ENCODE measurements around the gene TSBP1. TPM values are rescaled to one million over a fixed set of nuclear protein-coding genes. Genes with fewer than 3 reads are reported as not detected.
"Not testable (repeated sequence)": the region's sequence is repeated elsewhere in the genome, so short reads cannot be mapped to it uniquely, and the experiment has no call there.

The TSBP1 gene
- polyA plus RNA-seq, 4 donors = 0.05 TPM; not detected in 3

DNA sequence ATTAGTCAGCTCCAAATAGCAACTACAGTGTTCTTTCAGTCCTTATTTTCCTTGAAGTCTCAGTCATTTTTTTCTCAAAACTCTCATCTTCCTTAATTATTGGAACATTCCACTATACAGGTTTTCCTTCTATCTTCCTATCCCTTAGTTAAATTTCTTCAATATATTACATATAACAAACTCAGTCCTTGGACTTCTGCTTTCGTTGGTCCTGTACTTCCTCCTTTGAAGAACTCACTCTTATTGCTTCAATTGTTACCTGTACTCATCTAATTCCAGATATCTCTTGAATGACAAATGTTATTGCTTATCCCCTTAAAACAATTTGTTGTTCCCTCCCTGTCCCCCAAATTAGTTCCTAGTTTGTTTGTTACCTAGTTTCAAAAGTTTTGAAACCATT is 80.2 kb downstream of the TSBP1 start:
- DNase-seq (ENCODE audit: low read depth in 4 of 4, low spot score in 3 of 4) = no peak

DNA sequence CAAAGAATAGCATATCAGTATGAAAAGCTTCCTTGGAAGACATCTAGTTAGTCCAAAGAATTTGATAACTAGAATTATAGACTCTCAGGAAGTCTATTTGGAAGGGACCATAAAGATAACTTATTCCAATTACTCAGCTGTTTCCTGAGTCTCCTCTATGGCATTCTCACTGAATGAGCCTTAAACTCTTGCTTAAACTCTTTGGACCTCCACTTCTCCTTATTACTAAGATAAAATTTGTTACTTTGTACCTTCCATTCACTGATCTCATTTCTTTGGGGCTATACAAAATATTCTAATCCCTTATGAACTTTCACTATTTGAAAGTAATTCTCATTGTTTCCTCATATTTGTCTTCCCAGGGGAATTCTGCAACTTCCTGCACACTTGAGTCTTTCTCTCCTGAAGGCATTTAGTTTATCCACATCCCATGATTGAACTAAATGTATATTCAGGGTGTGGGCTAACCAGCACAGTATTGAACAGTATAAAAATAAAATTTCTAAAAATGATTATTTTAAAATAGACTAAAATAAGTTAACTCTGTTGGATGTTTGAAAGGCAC is 80.7 kb downstream of the TSBP1 start:
- DNase-seq (ENCODE audit: low read depth in 4 of 4, low spot score in 3 of 4) = no peak

DNA sequence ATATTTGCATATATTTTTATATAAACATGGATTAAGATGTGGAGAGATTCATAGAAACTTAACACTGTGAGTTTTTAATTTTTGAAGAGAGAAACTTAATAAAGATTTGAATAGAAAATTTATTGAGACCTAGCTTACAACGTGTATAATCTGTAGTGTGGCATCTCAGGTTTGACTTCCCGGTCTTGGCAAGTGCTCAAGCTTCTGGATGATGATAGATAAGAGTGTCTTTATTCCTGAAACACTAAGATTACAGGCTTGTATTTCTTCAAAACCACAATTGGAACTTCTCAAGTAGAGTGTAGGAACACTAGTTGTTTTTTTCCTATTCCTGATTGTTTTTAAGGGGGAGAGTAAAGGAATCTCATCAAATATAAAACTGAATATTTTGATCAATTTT is 83.3 kb downstream of the TSBP1 start:
- no peak for DNase-seq (ENCODE audit: low read depth in 4 of 4, low spot score in 3 of 4)

DNA sequence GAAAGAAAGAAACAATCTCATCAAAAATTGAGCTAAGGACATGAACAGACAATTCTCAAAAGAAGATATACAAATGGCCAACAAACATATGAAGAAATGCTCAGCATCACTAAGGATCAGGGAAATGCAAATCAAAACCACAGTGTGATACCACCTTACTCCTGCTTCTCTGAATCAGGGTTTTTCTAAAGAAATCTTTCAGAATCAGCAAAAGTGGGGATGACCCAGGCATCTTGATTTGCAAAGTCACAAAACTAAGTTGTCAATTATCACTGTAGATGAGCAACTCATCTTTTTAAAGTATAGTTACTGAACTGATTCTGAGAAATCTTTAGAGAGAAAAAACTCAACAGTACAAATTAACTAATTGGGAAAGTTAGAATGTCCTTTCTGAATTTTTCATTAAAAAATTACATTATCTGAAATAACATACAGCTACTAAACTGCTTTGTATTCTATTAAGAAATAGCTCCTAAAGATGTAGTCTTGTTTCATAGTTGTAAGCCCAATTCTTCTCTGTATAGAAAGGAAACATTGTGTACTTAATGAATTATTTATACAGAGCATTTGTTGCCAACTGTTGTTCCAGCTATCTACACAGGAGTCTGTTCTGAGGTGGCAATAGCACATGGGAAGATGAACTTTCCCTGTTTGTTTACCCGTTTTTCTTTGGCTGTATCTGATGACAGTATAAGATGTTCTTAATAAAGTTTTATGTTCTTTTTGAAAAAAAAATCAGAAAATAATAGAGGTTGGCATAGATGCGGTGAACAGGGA is 97.7 kb downstream of the TSBP1 start:
- DNase-seq (ENCODE audit: low read depth in 4 of 4, low spot score in 3 of 4) = not testable (repeated sequence)

DNA sequence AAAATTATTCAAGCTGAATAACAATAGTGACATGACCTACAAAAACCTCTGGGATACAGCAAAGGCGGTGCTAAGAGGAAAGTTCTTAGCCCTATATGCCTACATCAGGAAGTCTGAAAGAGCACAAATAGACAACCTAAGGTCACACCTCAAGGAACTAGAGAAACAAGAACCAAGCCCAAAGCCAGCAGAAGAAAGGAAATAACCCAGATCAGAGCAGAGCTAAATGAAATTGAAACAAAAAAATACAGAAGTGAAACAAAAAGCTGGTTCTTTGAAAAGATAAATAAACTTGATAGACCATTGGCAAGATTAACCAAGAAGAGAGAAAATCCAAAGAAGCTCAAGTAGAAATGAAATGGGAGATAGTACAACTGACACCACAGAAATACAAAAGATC is 100.3 kb downstream of the TSBP1 start:
- no peak for DNase-seq (ENCODE audit: low read depth in 4 of 4, low spot score in 3 of 4)

DNA sequence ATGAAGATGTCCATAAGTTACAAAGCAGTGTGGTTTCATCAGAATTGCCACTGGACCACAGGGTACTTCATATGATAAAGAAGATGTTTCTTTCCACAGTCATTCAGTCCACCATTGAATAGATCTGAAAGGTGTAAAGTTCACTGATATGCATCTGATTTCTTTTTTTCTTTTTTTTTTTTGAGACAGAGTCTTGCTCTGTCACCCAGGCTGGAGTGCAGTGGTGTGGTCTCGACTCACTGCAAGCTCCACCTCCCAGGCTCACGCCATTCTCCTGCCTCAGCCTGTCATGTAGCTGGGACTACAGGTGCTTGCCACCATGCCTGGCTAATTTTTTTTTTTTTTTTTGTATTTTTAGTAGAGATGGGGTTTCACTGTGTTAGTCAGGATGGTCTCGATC is 103.2 kb downstream of the TSBP1 start:
- not testable (repeated sequence) for DNase-seq (ENCODE audit: low read depth in 4 of 4, low spot score in 3 of 4)

DNA sequence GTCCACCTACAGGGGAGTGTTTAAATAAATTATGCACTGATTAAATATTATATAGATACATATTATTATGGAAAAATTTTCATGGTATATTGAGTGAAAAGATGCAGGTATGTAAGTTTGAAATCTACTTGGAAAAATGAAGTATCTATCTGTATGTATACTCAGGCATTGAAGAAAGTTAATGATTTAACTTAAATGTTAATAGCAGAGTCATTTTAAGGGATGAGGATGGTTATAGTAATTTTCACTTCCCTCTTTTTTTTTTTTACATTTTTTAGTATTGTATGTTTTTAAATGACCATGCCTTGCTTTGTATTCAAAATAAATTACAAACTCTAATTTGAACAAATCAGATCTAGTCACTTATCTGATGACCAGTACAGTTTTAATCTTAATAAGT is 104.7 kb downstream of the TSBP1 start:
- DNase-seq (ENCODE audit: low read depth in 4 of 4, low spot score in 3 of 4) = no peak

DNA sequence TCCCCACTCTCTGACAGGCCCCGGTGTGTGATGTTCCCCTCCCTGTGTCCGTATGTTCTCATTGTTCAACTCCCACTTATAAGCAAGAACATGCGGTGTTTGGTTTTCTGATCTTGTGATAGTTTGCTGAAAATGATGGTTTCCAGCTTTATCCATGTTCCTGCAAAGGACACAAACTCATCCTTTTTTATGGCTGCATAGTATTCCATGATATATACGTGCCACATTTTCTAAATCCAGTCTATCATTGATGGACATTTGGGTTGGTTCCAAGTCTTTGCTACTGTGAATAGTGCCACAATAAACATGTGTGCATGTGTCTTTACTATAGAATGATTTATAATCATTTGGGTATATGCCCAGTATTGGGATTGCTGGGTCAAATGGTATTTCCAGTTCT is 114.4 kb downstream of the TSBP1 start:
- DNase-seq (ENCODE audit: low read depth in 4 of 4, low spot score in 3 of 4) = not testable (repeated sequence)

DNA sequence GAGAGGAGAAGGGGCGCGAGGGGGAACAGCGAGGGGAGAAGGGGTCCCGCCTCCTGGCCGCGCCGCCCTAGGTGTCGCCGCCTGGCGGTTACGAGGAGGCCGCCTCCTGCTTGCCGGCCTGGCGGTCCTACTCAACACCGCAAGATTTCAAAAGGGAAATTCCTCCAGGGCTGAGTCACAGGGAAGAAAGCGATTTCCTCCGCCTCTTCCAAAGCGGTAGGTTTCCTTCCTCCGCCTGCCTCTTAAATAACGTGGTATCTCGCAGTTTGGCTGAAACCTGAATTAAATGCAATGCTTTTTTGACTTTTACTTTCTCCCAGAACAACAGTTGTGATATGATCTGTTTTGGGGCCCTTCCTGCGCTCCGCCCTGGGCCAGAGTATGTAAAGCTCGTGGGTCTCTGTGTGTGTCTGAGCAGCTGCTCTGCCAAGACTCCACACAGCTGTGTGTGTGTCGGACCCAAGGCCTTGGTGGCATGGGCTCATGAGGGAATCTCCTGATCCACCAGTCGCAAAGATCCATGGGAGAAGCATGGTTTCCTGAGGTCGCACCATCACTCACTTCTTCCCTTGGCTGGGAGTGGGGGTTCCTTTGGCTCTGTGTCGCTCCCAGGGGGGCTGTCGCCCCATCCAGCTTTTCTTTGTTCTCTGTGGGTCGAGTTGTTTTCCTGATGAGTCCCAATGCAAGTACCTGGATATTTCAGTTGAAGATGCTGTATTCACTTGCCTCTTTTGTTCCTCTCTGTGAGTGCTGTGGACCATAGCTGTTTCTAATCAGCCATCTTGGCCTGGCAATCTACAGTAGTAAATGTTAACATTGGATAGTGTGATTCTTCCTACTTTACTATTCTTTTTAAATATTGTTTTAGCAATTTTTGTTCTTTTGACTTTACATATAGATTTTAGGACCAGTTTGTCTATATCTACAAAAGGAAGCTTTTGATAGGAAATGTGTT is 116.2 kb downstream of the TSBP1 start:
- peak in 2 of 4 donors; percentile 53 to 74 for DNase-seq (ENCODE audit: low read depth in 4 of 4, low spot score in 3 of 4)

DNA sequence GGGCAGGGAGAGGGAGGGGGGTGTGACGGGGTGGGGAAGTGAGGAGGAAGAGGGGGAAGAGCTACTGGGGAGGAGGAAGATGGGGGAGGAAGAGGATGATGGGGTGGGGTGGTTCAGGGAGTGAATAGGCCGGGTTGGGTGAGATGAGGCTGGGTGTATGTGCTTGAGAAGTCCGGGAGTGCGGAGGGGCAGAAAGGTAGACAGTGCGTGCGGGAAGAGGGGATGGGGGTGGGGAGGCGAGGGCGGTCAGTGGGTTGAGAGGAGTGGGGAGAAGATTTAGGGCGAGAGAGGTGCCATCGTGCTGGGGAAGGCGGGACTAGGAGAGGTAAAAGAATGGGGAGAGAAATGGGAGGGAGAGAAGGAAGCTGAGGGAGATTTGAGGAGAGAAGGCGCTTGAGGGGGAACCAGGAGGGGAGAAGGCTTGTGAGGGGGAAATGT is 116.9 kb downstream of the TSBP1 start:
- DNase-seq (ENCODE audit: low read depth in 4 of 4, low spot score in 3 of 4) = peak in 1 of 4 donors; percentile 16

DNA sequence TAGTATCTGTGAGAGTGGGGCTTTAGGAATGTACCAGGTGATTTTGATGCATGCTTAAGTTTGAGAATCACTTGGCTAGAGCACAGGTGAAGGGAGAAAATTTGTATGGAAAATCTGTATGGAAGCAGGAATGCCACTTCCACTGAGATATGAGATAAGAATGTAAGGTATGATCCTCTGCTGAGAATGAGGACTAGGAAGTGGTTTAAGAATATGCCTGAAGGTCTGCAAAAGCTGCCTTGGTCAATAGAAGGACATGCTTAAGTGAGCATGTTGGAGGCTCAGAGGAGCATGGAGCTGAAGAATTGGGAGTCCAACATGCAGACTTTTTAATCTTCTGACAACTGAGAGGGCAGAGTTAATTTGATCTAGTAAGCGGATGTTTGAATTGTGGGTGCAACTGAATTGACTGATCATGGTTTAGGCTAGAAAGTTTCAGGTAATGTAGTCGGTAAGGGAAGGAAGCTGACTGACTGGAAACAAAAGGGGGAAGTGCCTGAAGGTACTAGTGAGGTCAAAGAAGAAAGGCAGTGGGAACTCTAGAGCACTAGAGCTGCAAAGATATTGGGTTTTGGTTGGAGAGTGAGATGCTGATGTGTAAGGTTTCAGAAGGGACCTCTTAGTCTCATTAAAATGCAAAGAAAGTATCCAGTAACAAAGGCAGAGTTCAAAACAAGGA is 119.2 kb downstream of the TSBP1 start:
- DNase-seq (ENCODE audit: low read depth in 4 of 4, low spot score in 3 of 4) = no peak

DNA sequence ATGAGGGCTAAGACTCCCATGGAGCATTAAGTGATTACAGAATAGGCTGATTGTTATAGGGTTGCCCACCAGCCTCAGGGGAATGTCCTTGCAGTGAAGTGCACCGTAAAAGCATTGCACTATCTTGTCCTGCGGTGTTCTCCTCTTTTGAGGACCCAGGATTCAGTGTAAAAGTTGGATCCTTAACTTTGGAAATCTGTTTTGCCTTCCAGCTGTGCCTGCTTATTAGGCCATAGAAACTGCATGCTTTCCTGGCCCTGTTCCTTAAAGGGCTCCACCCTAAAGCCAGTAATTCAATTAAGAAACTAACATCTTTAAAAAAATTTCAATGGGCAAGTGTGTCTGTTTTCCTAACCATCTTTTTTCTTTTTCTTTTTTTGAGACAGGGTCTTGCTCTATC is 122.4 kb downstream of the TSBP1 start:
- DNase-seq (ENCODE audit: low read depth in 4 of 4, low spot score in 3 of 4) = no peak

DNA sequence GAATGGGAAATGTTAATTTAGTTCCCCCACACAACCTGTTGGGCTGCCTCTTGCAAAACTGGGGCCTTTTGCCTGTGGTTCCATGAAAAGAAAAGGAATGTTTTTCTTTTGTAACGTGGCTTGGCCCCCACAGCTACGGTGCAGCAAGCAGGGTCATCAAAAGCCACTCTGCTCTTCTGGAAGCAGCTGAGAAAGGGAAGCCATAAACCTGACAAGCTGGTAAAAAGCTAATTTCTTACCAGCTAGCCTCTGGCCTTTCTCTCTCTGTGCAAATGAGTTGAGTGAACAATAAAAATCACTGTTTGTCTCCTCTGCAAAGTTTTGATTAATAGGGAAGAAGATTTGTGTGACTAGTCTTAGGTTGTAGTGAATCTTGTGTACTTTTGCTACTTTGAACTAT is 124.3 kb downstream of the TSBP1 start:
- DNase-seq (ENCODE audit: low read depth in 4 of 4, low spot score in 3 of 4) = no peak

DNA sequence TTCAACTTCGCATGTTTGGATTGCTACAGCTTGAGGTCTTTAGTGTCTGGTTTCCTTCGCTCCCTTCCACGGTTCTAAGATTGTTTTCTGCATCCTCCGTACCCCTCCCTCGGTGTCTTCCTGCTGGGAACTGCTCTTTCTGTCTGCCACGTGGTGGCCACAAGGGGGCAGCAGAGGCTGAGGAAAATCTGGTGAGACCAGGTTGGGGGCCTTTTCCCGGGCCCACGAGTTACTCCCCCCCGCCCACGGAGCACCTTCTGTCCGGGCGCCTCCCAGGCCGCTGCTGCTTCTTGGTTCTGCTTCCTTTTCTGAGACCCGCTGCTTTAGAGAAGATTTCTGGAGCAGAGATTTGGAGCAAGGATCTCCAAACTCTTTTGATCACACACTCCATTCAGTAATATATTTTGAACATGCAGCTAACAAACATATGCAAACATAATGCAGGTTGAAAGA is 126.7 kb downstream of the TSBP1 start:
- DNase-seq (ENCODE audit: low read depth in 4 of 4, low spot score in 3 of 4) = peak in 3 of 4 donors; percentile 69 to 79 (median 72)

DNA sequence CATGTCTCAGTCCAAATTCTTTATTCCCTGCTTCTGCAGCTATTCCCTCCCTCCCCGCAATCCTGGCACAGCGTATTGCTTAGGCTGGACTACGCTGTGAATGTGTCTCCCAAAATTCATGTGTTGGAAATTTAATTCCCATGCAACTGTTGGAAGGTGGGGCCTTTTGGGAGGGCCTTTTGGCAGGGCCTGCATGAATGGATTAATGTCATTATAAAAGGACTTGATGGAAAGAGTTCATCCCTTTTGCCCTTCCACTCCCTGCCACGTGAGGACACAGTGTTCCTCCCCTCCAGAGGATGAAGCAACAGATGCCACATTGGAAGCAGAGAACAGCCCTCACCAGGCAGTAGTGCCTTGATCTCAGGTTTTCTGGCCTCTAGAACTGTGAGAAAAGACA is 127.4 kb downstream of the TSBP1 start:
- DNase-seq (ENCODE audit: low read depth in 4 of 4, low spot score in 3 of 4) = no peak

Other genes with a start within 250 kb of the TSBP1 start
- gene ATF6B, start 243.7 kb downstream of the TSBP1 start, polyA plus RNA-seq (ENCODE audit: insufficient read length in 4 of 4) = 100 to 1,000 TPM in 3 of 4 donors, 10 to 100 TPM in 1; 98.3 to 104 (median 101) TPM
- gene FKBPL, start 241.6 kb downstream of the TSBP1 start, polyA plus RNA-seq (ENCODE audit: insufficient read length in 4 of 4) = 1 to 10 TPM; 6.4 to 7.9 (median 7.4) TPM
- 1 to 10 TPM; 2.6 to 4.0 (median 3.2) TPM for gene PRRT1, start 220.0 kb downstream of the TSBP1 start, polyA plus RNA-seq (ENCODE audit: insufficient read length in 4 of 4)
- 10 to 100 TPM; 33.8 to 39.2 (median 34.8) TPM for gene PPT2, start 217.8 kb downstream of the TSBP1 start, polyA plus RNA-seq (ENCODE audit: insufficient read length in 4 of 4)
- 10 to 100 TPM; 24.6 to 31.6 (median 27.0) TPM for gene EGFL8, start 207.3 kb downstream of the TSBP1 start, polyA plus RNA-seq (ENCODE audit: insufficient read length in 4 of 4)
- 100 to 1,000 TPM; 103 to 116 (median 108) TPM for gene AGPAT1, start 195.8 kb downstream of the TSBP1 start, polyA plus RNA-seq (ENCODE audit: insufficient read length in 4 of 4)
- 100 to 1,000 TPM; 104 to 122 (median 109) TPM for gene RNF5, start 193.5 kb downstream of the TSBP1 start, polyA plus RNA-seq (ENCODE audit: insufficient read length in 4 of 4)
- gene AGER, start 187.7 kb downstream of the TSBP1 start, polyA plus RNA-seq (ENCODE audit: insufficient read length in 4 of 4) = 10 to 100 TPM; 15.9 to 26.6 (median 19.7) TPM
- gene PBX2, start 181.7 kb downstream of the TSBP1 start, polyA plus RNA-seq (ENCODE audit: insufficient read length in 4 of 4) = 100 to 1,000 TPM; 171 to 198 (median 176) TPM
- gene GPSM3, start 179.3 kb downstream of the TSBP1 start, polyA plus RNA-seq (ENCODE audit: insufficient read length in 4 of 4) = 10 to 100 TPM in 3 of 4 donors, 1 to 10 TPM in 1; 9.9 to 12.9 (median 10.8) TPM
- gene NOTCH4, start 147.8 kb downstream of the TSBP1 start, polyA plus RNA-seq (ENCODE audit: insufficient read length in 4 of 4) = 10 to 100 TPM; 16.1 to 21.6 (median 19.2) TPM
- gene BTNL2, start 35.3 kb upstream of the TSBP1 start, polyA plus RNA-seq (ENCODE audit: insufficient read length in 4 of 4) = 1 to 10 TPM in 1 of 4 donors, under 1 TPM in 2, not detected in 1; 0.19 to 1.3 (median 0.52) TPM
- 10 to 100 TPM; 64.5 to 96.0 (median 91.9) TPM for gene HLA-DRA, start 68.0 kb upstream of the TSBP1 start, polyA plus RNA-seq (ENCODE audit: insufficient read length in 4 of 4)
- gene HLA-DRB5, start 158.4 kb upstream of the TSBP1 start, polyA plus RNA-seq (ENCODE audit: insufficient read length in 4 of 4) = 10 to 100 TPM in 3 of 4 donors, 1 to 10 TPM in 1; 9.5 to 51.0 (median 12.5) TPM
- gene HLA-DRB1, start 217.9 kb upstream of the TSBP1 start, polyA plus RNA-seq (ENCODE audit: insufficient read length in 4 of 4) = 10 to 100 TPM; 31.7 to 64.3 (median 48.3) TPM

All from right renal pelvis (tissue), 4 donors.